CD14-positive monocyte (primary cell): ENCODE data around the gene NDST1. TPM values are rescaled to one million over a fixed set of nuclear protein-coding genes. Genes with fewer than 3 reads are reported as not detected.

Source experiments
- DNase-seq, 3 donors: peaks; one replicate each; pipeline ENCODE4 v3.0.0-alpha.2; 2011 to 2022
- H2AFZ ChIP-seq: 2 replicates; pipeline ENCODE4 v1.6.0; 2012; ENCODE audit warnings: mild to moderate bottlenecking, low read depth, low read length, inconsistent platforms; ENCODE audit not compliant: insufficient read depth, poor library complexity, severe bottlenecking
- H3K27ac ChIP-seq, 2 donors: 1 replicate in 1 of 2; 2 replicates in 1 of 2; pipeline ENCODE4 v1.5.1; 2012 to 2013; ENCODE audit warnings: low read length in 2 of 2, control low read depth in 1 of 2, inconsistent platforms in 1 of 2, low read depth in 1 of 2, mild to moderate bottlenecking in 1 of 2
- H3K27me3 ChIP-seq, 2 donors: one replicate each; pipeline versions ENCODE4 v1.6.0 to v1.6.1; 2011 to 2013; ENCODE audit warnings: low read length in 2 of 2; ENCODE audit not compliant: control insufficient read depth in 2 of 2, insufficient read depth in 2 of 2
- H3K36me3 ChIP-seq, 2 donors: replicated peaks in 1 of 2; 1 replicate in 1 of 2; 2 replicates in 1 of 2; pipeline versions ENCODE4 v1.5.1 to v1.6.1; 2012 to 2013; ENCODE audit warnings: low read length in 2 of 2, control low read depth in 1 of 2, inconsistent platforms in 1 of 2, mild to moderate bottlenecking in 1 of 2; ENCODE audit not compliant: insufficient read depth in 2 of 2, control insufficient read depth in 1 of 2
- H3K4me1 ChIP-seq, 2 donors: 1 replicate in 1 of 2; 2 replicates in 1 of 2; pipeline versions ENCODE4 v1.5.1 to v1.6.1; 2012 to 2013; ENCODE audit warnings: low read length in 2 of 2, control low read depth in 1 of 2, inconsistent platforms in 1 of 2, mild to moderate bottlenecking in 1 of 2, moderate library complexity in 1 of 2; ENCODE audit not compliant: insufficient read depth in 2 of 2, control insufficient read depth in 1 of 2
- H3K4me2 ChIP-seq: replicated peaks from 2 replicates; pipeline ENCODE3; 2012; ENCODE audit warnings: low read length, moderate library complexity, mild to moderate bottlenecking; ENCODE audit not compliant: poor library complexity, severe bottlenecking; ENCODE audit errors: extremely low read depth
- H3K4me3 ChIP-seq, 3 experiments: fragments of 200-600 bp in 1 of 3; sonication (generic) in 1 of 3; replicated peaks in 1 of 3; 1 replicate in 2 of 3; 2 replicates in 1 of 3; pipeline ENCODE4 v1.5.1; 2011 to 2013; ENCODE audit warnings: low read length in 3 of 3, mild to moderate bottlenecking in 3 of 3, control low read depth in 2 of 3, low read depth in 2 of 3, inconsistent platforms in 1 of 3, moderate library complexity in 1 of 3
- H3K79me2 ChIP-seq: 2 replicates; pipeline ENCODE4 v1.6.0; 2012; ENCODE audit warnings: mild to moderate bottlenecking, control low read depth, inconsistent platforms, low read length, moderate library complexity; ENCODE audit not compliant: insufficient read depth
- H3K9ac ChIP-seq: 2 replicates; pipeline ENCODE4 v1.6.0; 2017; ENCODE audit warnings: low read length, mild to moderate bottlenecking; ENCODE audit not compliant: insufficient read depth, poor library complexity, severe bottlenecking
- H3K9me3 ChIP-seq, 2 donors: replicated peaks in 1 of 2; 1 replicate in 1 of 2; 2 replicates in 1 of 2; pipeline versions ENCODE4 v1.5.1 to v1.6.1; 2012 to 2013; ENCODE audit warnings: low read length in 2 of 2, control low read depth in 1 of 2; ENCODE audit not compliant: control insufficient read depth in 1 of 2, insufficient read depth in 1 of 2
- H4K20me1 ChIP-seq: 2 replicates; pipeline ENCODE4 v1.6.0; 2012; ENCODE audit warnings: mild to moderate bottlenecking, low read length, control low read depth, moderate library complexity; ENCODE audit not compliant: insufficient read depth
- H3K27ac Mint-ChIP-seq, 7 donors: one replicate each; pipeline ENCODE4 v1.8.0; 2020; ENCODE audit warnings: mild to moderate bottlenecking in 7 of 7, mixed read lengths in 7 of 7, moderate library complexity in 6 of 7, inconsistent platforms in 2 of 7
- H3K27me3 Mint-ChIP-seq, 3 donors: one replicate each; pipeline ENCODE4 v1.8.0; 2021 to 2022; ENCODE audit warnings: low read depth in 3 of 3, mild to moderate bottlenecking in 3 of 3, mixed read lengths in 3 of 3, moderate library complexity in 3 of 3, inconsistent platforms in 1 of 3
- H3K36me3 Mint-ChIP-seq, 2 donors: one replicate each; pipeline ENCODE4 v1.8.0; 2020; ENCODE audit warnings: mixed read lengths in 2 of 2, inconsistent platforms in 1 of 2, mild to moderate bottlenecking in 1 of 2
- H3K4me1 Mint-ChIP-seq: one replicate; pipeline ENCODE4 v1.8.0; 2020; ENCODE audit warnings: mild to moderate bottlenecking, mixed read lengths
- H3K4me3 Mint-ChIP-seq, 2 donors: one replicate each; pipeline ENCODE4 v1.8.0; 2020; ENCODE audit warnings: mild to moderate bottlenecking in 2 of 2, mixed read lengths in 2 of 2, moderate library complexity in 1 of 2
- H3K9me3 Mint-ChIP-seq, 7 donors: one replicate each; pipeline ENCODE4 v1.8.0; 2020 to 2022; ENCODE audit warnings: mixed read lengths in 7 of 7, mild to moderate bottlenecking in 6 of 7, moderate library complexity in 6 of 7, inconsistent platforms in 2 of 7
- WGBS: methylation state at CpG from one replicate; pipeline ENCODE4 v1.1.5; 2013; ENCODE audit warnings: missing lambda C conversion rate; ENCODE audit not compliant: insufficient coverage; 5-methylcytosine and 5-hydroxymethylcytosine counted together
- intact Hi-C, 2 donors: fragments of 100-400 bp; cut with micrococcal nuclease; formaldehyde crosslinking; loops; one replicate each; pipeline versions ENCODE4 v1.15.0 to v1.15.1; 2023
- polyA plus RNA-seq, 3 donors: library from polyadenylated mRNA; depleted of rRNA in 1 of 3; unstranded in 2 of 3; stranded (reverse) in 1 of 3; fragments of 300-500 nt in 2 of 3; fragments of >200 nt in 1 of 3; fragmentation: Illumina TruSeq in 2 of 3; gene quantifications; 1 replicate in 2 of 3; 2 replicates in 1 of 3; pipeline ENCODE4 v1.2.3, GENCODE V29; 2012 to 2021
- TF ChIP-seq, protein P1 (sequence below): fragments of 200-600 bp; IDR thresholded peaks from one replicate; pipeline ENCODE4 v1.8.0; 2022; ENCODE audit warnings: antibody characterized with exemption, mild to moderate bottlenecking

The NDST1 gene
- polyA plus RNA-seq, 3 donors = 7.0 to 18.9 (median 7.5) TPM

DNA sequence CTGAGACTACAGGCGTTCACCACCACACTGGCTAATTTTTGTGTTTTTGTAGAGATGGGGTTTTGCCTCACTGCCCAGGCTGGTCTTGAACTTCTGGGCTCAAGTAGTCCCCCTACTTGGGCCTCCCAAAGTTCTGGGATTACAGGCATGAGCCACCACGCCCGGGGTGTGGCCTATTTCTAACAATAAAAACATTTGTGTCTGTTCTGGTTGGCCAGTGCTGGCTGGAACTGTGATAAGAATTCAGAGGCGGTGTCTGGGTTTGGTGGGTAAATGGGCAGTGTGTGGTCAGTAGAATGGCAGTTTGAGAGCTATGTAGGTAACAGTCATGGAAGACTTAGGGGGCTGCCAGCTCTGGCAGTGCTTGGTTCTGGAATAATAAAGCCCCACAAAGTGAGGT, 85.7 kb downstream of the NDST1 start:
- H3K4me2 ChIP-seq = no peak overlapping the region
- no peaks in the 10 kb centered on the region for H3K36me3 ChIP-seq
- no peaks in the 10 kb centered on the region for H3K9me3 ChIP-seq
- Mint-ChIP-seq H3K27me3 (no peaks in the 10 kb centered on the region), H3K4me1 (peaks cover 12% of the 10 kb centered on the region), H3K36me3 (no peaks in the 10 kb centered on the region), H3K27ac (no peak overlapping the region), H3K4me3 (no peak overlapping the region), H3K9me3 (peaks cover 0 to 2% (median 0%) of the 10 kb centered on the region in 7 donors)
- H3K79me2 ChIP-seq = no peaks in the 10 kb centered on the region
- H2AFZ ChIP-seq = no peak overlapping the region
- TF ChIP-seq, protein P1, sequence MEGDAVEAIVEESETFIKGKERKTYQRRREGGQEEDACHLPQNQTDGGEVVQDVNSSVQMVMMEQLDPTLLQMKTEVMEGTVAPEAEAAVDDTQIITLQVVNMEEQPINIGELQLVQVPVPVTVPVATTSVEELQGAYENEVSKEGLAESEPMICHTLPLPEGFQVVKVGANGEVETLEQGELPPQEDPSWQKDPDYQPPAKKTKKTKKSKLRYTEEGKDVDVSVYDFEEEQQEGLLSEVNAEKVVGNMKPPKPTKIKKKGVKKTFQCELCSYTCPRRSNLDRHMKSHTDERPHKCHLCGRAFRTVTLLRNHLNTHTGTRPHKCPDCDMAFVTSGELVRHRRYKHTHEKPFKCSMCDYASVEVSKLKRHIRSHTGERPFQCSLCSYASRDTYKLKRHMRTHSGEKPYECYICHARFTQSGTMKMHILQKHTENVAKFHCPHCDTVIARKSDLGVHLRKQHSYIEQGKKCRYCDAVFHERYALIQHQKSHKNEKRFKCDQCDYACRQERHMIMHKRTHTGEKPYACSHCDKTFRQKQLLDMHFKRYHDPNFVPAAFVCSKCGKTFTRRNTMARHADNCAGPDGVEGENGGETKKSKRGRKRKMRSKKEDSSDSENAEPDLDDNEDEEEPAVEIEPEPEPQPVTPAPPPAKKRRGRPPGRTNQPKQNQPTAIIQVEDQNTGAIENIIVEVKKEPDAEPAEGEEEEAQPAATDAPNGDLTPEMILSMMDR = no peak
- no peak overlapping the region for H3K27ac ChIP-seq
- no peaks in the 10 kb centered on the region for H4K20me1 ChIP-seq
- H3K4me3 ChIP-seq = no peak overlapping the region
- H3K4me1 ChIP-seq = no peaks in the 10 kb centered on the region
- intact Hi-C loops = no loop called here
- H3K27me3 ChIP-seq = no peaks in the 10 kb centered on the region
- no peak for DNase-seq
- no peak overlapping the region for H3K9ac ChIP-seq
- WGBS = 89% methylated on average over 1 of the region's 4 CpGs

DNA sequence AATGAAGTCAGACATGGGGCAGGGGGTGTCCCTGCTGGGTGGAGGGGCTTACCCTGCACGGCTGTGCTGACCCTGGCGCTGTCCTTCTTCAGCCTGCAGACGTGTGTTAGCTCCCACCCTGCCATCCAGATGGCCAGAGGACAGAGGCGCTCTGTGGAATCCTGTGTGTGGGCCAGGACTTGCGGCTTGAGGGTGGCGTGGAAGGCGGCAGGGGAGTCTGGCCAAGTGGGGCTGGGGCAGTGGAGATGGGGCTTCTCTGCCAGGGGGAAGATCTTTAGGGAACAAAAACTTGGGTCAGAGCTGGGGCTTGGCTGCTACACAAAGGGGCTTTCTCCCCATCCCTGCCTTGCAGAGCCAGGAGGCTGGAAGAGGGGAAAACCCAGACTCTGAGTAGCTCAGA, 86.1 kb downstream of the NDST1 start:
- no peaks in the 10 kb centered on the region for H3K9me3 ChIP-seq
- WGBS = 94% methylated on average over 7 of the region's 7 CpGs
- Mint-ChIP-seq H3K9me3 (peaks cover 0 to 2% (median 0%) of the 10 kb centered on the region in 7 donors), H3K36me3 (no peaks in the 10 kb centered on the region), H3K27ac (no peak overlapping the region), H3K4me3 (no peak overlapping the region), H3K27me3 (no peaks in the 10 kb centered on the region), H3K4me1 (peaks cover 12% of the 10 kb centered on the region)
- H4K20me1 ChIP-seq = no peaks in the 10 kb centered on the region
- H3K27ac ChIP-seq = no peak overlapping the region
- H2AFZ ChIP-seq = no peak overlapping the region
- TF ChIP-seq, protein P1 = no peak
- no peaks in the 10 kb centered on the region for H3K79me2 ChIP-seq
- intact Hi-C loops = no loop called here
- no peaks in the 10 kb centered on the region for H3K4me1 ChIP-seq
- H3K9ac ChIP-seq = no peak overlapping the region
- no peaks in the 10 kb centered on the region for H3K27me3 ChIP-seq
- H3K4me2 ChIP-seq = no peak overlapping the region
- no peak overlapping the region for H3K4me3 ChIP-seq
- DNase-seq = no peak
- no peaks in the 10 kb centered on the region for H3K36me3 ChIP-seq
